IMR-90 (cell line): Measurements from ENCODE around the gene NF2. TPM values are rescaled to one million over a fixed set of nuclear protein-coding genes. Genes with fewer than 3 reads are reported as not detected.

Source experiments
- ATAC-seq: fragments of 200-7000 bp; cut with Tn5 transposase; 2 replicates; pipeline ENCODE4 v1.9.1; 2020; ENCODE audit warnings: low read depth, mild to moderate bottlenecking, moderate library complexity
- BruUV-seq: library from RNA; stranded (reverse); fragments of 400-500 nt; replicated peaks from 2 replicates; lab custom pipeline; 2021; lab: Mats Ljungman, UMichigan
- CTCF ChIA-PET: fragments of 300-600 bp; formaldehyde crosslinking; extraction: SDS; loops from one replicate; lab custom pipeline; 2021; ENCODE audit warnings: antibody characterized with exemption; lab: Yijun Ruan, JAX
- POLR2A ChIA-PET: fragments of 300-600 bp; sonication (Branson Sonifier 250); formaldehyde crosslinking; loops from one replicate; lab custom pipeline; 2022; ENCODE audit warnings: antibody characterized with exemption; ENCODE audit not compliant: unreplicated experiment; lab: Charles Lee
- DNase-seq: peaks from one replicate; pipeline ENCODE4 v3.0.0; 2013
- H2AFZ ChIP-seq: replicated peaks from 2 replicates; pipeline ENCODE3; 2013; ENCODE audit warnings: low read length, mild to moderate bottlenecking; ENCODE audit not compliant: poor library complexity
- H2AK5ac ChIP-seq: 2 replicates; pipeline ENCODE4 v1.6.1; 2013; ENCODE audit warnings: low read depth, low read length, inconsistent platforms
- H2AK9ac ChIP-seq: replicated peaks from 2 replicates; pipeline ENCODE3; 2013; ENCODE audit warnings: mild to moderate bottlenecking, low read depth, low read length, moderate library complexity; ENCODE audit not compliant: poor library complexity
- H2BK120ac ChIP-seq: 2 replicates; pipeline ENCODE4 v1.6.1; 2013; ENCODE audit warnings: low read depth, low read length, inconsistent platforms
- H2BK15ac ChIP-seq: 3 replicates; pipeline ENCODE4 v1.6.1; 2013; ENCODE audit warnings: low read depth, low read length, inconsistent platforms
- H2BK20ac ChIP-seq: 2 replicates; pipeline ENCODE4 v1.6.1; 2013; ENCODE audit warnings: low read depth, mild to moderate bottlenecking, inconsistent platforms, low read length, moderate library complexity
- H2BK5ac ChIP-seq: 2 replicates; pipeline ENCODE4 v1.6.1; 2013; ENCODE audit warnings: mild to moderate bottlenecking, low read depth, low read length, inconsistent platforms; ENCODE audit not compliant: poor library complexity, severe bottlenecking
- H3K14ac ChIP-seq: replicated peaks from 2 replicates; pipeline ENCODE4 v1.6.1; 2013; ENCODE audit warnings: low read depth, low read length, inconsistent platforms
- H3K18ac ChIP-seq: 2 replicates; pipeline ENCODE4 v1.6.1; 2013; ENCODE audit warnings: low read depth, low read length, control low read depth
- H3K23ac ChIP-seq: 2 replicates; pipeline ENCODE4 v1.6.1; 2013; ENCODE audit warnings: low read depth, low read length, inconsistent platforms
- H3K27ac ChIP-seq: 2 replicates; pipeline ENCODE4 v1.5.1; 2013; ENCODE audit warnings: mild to moderate bottlenecking, control low read depth, low read length; ENCODE audit not compliant: insufficient read depth
- H3K27me3 ChIP-seq: 2 replicates; pipeline ENCODE4 v1.6.1; 2013; ENCODE audit warnings: low read length; ENCODE audit not compliant: control insufficient read depth, insufficient read depth
- H3K36me3 ChIP-seq: 2 replicates; pipeline ENCODE4 v1.6.1; 2013; ENCODE audit warnings: low read length, mixed read lengths; ENCODE audit not compliant: control insufficient read depth, insufficient read depth
- H3K4ac ChIP-seq: 2 replicates; pipeline ENCODE4 v1.6.1; 2013; ENCODE audit warnings: low read depth, low read length, inconsistent platforms
- H3K4me1 ChIP-seq: 2 replicates; pipeline ENCODE4 v1.6.1; 2013; ENCODE audit warnings: low read length, mixed read lengths; ENCODE audit not compliant: control insufficient read depth, insufficient read depth
- H3K4me2 ChIP-seq: 2 replicates; pipeline ENCODE4 v1.6.1; 2013; ENCODE audit warnings: low read depth, mild to moderate bottlenecking, control low read depth, low read length, moderate library complexity
- H3K4me3 ChIP-seq: 2 replicates; pipeline ENCODE4 v1.5.1; 2013; ENCODE audit warnings: low read depth, mild to moderate bottlenecking, control low read depth, low read length, moderate library complexity; ENCODE audit not compliant: insufficient read depth
- H3K56ac ChIP-seq: 2 replicates; pipeline ENCODE4 v1.6.1; 2013; ENCODE audit warnings: low read length, inconsistent platforms; ENCODE audit not compliant: insufficient read depth; ENCODE audit errors: extremely low read depth
- H3K79me1 ChIP-seq, 2 experiments: 2 replicates each; pipeline ENCODE4 v1.6.1; 2013; ENCODE audit warnings: low read length in 2 of 2, inconsistent platforms in 1 of 2, low read depth in 1 of 2
- H3K9ac ChIP-seq: 2 replicates; pipeline ENCODE4 v1.6.1; 2013; ENCODE audit warnings: low read depth, low read length, control low read depth
- H3K9me1 ChIP-seq: 2 replicates; pipeline ENCODE4 v1.6.1; 2013; ENCODE audit warnings: low read length, inconsistent platforms; ENCODE audit not compliant: insufficient read depth
- H3K9me3 ChIP-seq: 2 replicates; pipeline ENCODE4 v1.6.1; 2013; ENCODE audit warnings: low read length; ENCODE audit not compliant: control insufficient read depth, insufficient read depth
- H4K20me1 ChIP-seq: 2 replicates; pipeline ENCODE4 v1.6.1; 2013; ENCODE audit warnings: low read length, inconsistent platforms; ENCODE audit not compliant: insufficient read depth
- H4K5ac ChIP-seq: 2 replicates; pipeline ENCODE4 v1.6.1; 2013; ENCODE audit warnings: mild to moderate bottlenecking, low read depth, low read length, control low read depth
- H4K8ac ChIP-seq, 2 experiments: 2 replicates each; pipeline ENCODE4 v1.6.1; 2013; ENCODE audit warnings: low read depth in 2 of 2, low read length in 2 of 2, control low read depth in 1 of 2, inconsistent platforms in 1 of 2
- H4K91ac ChIP-seq: 2 replicates; pipeline ENCODE4 v1.6.1; 2013; ENCODE audit warnings: low read depth, low read length, inconsistent platforms; ENCODE audit not compliant: insufficient read depth
- FOS ChIP-seq: fragments of 150-350 bp; IDR thresholded peaks from 2 replicates; pipeline ENCODE4 v1.6.1; 2016; ENCODE audit warnings: low read depth, low read length
- SMC3 ChIP-seq: fragments of 150-350 bp; IDR thresholded peaks from 2 replicates; pipeline ENCODE4 v1.6.1; 2016; ENCODE audit warnings: low read depth, mild to moderate bottlenecking, antibody characterized with exemption, low read length, moderate library complexity
- USF2 ChIP-seq: fragments of 150-350 bp; IDR thresholded peaks from 2 replicates; pipeline ENCODE4 v1.6.1; 2017; ENCODE audit warnings: mild to moderate bottlenecking, antibody characterized with exemption, low read length, low read depth
- WGBS, 2 experiments: methylation state at CpG; one replicate each; pipeline versions ENCODE4 v1.1.5 to v1.1.7; 2013; ENCODE audit warnings: missing lambda C conversion rate in 2 of 2; ENCODE audit not compliant: insufficient read length in 1 of 2; ENCODE audit errors: extremely low coverage in 2 of 2; 5-methylcytosine and 5-hydroxymethylcytosine counted together
- dilution Hi-C: fragments of 300-500 bp; cut with HindIII; formaldehyde crosslinking; loops from one replicate; pipeline ENCODE4 v1.14.3; 2018; ENCODE audit warnings: low sequenced_read_pairs; ENCODE audit not compliant: unreplicated experiment
- in situ Hi-C: fragments of 300-500 bp; cut with MboI; formaldehyde crosslinking; loops from 3 replicates; pipeline ENCODE4 v1.14.3; 2019; ENCODE audit warnings: low sequenced_read_pairs, inconsistent platforms, mixed read lengths
- intact Hi-C: fragments of 100-400 bp; cut with micrococcal nuclease; formaldehyde crosslinking; loops from 2 replicates; pipeline ENCODE4 v1.10.0; 2022
- polyA plus RNA-seq, 3 experiments: library from polyadenylated mRNA; depleted of rRNA; stranded (reverse); fragments of >200 nt; gene quantifications; 2 replicates each; pipeline ENCODE4 v1.2.3, GENCODE V29; 2012; ENCODE audit warnings: low replicate concordance in 1 of 3
- total RNA-seq: library from RNA; depleted of rRNA; stranded (reverse); fragments of >200 nt; gene quantifications from 2 replicates; pipeline ENCODE4 v1.2.3, GENCODE V29; 2012

Gene NF2
- total and polyA plus RNA-seq, 2 of the 4 experiments (the other 2 are of a cell fraction), result 59.0 to 151 TPM

- Histone ChIP-seq H2AK9ac (no peak overlapping the region), H3K4me3 (no peak overlapping the region), H2BK120ac (no peak overlapping the region), H3K4ac (no peak overlapping the region), H3K36me3 (no peaks in the 10 kb centered on the region), H3K27me3 (peaks cover 67% of the 10 kb centered on the region), H3K14ac (no peak overlapping the region), H3K23ac (no peak overlapping the region), H3K79me1 (no peaks in the 10 kb centered on the region), H3K9ac (no peak overlapping the region), H2BK20ac (no peak overlapping the region), H2AFZ (no peak overlapping the region), H3K4me1 (no peaks in the 10 kb centered on the region), H3K18ac (no peak overlapping the region), H4K91ac (no peak overlapping the region), H3K56ac (no peak overlapping the region), H2AK5ac (no peak overlapping the region), H3K9me3 (no peaks in the 10 kb centered on the region), H4K8ac (no peak overlapping the region), H3K4me2 (no peak overlapping the region), H2BK5ac (no peak overlapping the region), H3K9me1 (no peaks in the 10 kb centered on the region), H4K5ac (no peak overlapping the region), H2BK15ac (no peak overlapping the region), H3K27ac (no peak overlapping the region), H4K20me1 (no peaks in the 10 kb centered on the region)
- TF ChIP-seq SMC3 (no peak), USF2 (no peak), FOS (no peak)
- intact Hi-C loops (no loop called here), in situ Hi-C loops (no loop called here), dilution Hi-C loops (no loop called here)
- no CpG with 5 or more reads among the region's 18 CpGs for WGBS, 2 experiments
- BruUV-seq, result no TSS peak
- ATAC-seq (no peak), DNase-seq (no peak)
- POLR2A ChIA-PET, result no interaction called here
- CTCF ChIA-PET, result no interaction called here
Measured at GRCh38 chr22:29710922-29711593, 107.6 kb downstream of the NF2 start.
